CD4-positive, alpha-beta T cell treated with Interleukin-15 for 1 hour (primary cell): ENCODE results near the gene KLHL41.

ENCODE experiments used
- DNase-seq: peaks from one replicate; pipeline ENCODE4 v3.0.0-alpha.2; 2020

Gene KLHL41

GRCh38 chr2:169509298-169509885 is at the start of gene KLHL41:
Gene KLHL41 (plus strand): TSS chr2:169509702. CDS start chr2:169509779, 77 bp downstream.
- no peak for DNase-seq

GRCh38 chr2:169461143-169461542 is 48.4 kb upstream of the KLHL41 start:
- DNase-seq: no peak

GRCh38 chr2:169462896-169463695 is 46.4 kb upstream of the KLHL41 start:
- no peak for DNase-seq

- DNase-seq: no peak
Measured at GRCh38 chr2:169464466-169464865, 45.0 kb upstream of the KLHL41 start.

GRCh38 chr2:169464882-169465281 is 44.6 kb upstream of the KLHL41 start:
- DNase-seq: no peak

GRCh38 chr2:169468841-169469240 is 40.7 kb upstream of the KLHL41 start:
- no peak for DNase-seq

GRCh38 chr2:169469952-169470572 is 39.4 kb upstream of the KLHL41 start:
- DNase-seq: no peak

GRCh38 chr2:169472249-169472648 is 37.3 kb upstream of the KLHL41 start:
- DNase-seq: no peak

- DNase-seq: no peak
Measured at GRCh38 chr2:169476459-169476858, 33.0 kb upstream of the KLHL41 start.

- DNase-seq: no peak
Measured at GRCh38 chr2:169478339-169478738, 31.2 kb upstream of the KLHL41 start.

GRCh38 chr2:169478745-169479256 is 30.7 kb upstream of the KLHL41 start:
- no peak for DNase-seq

- DNase-seq: peak; percentile 64
Measured at GRCh38 chr2:169479257-169480078, 30.0 kb upstream of the KLHL41 start, which contains the start of gene BBS5. Gene BBS5 (plus strand): TSS chr2:169479494. CDS start chr2:169479554, 60 bp downstream.

- DNase-seq: no peak
Measured at GRCh38 chr2:169480079-169480465, 29.4 kb upstream of the KLHL41 start.

- DNase-seq: no peak
Measured at GRCh38 chr2:169485650-169486138, 23.8 kb upstream of the KLHL41 start.

- DNase-seq: no peak
Measured at GRCh38 chr2:169486487-169486886, 23.0 kb upstream of the KLHL41 start.

GRCh38 chr2:169490834-169491233 is 18.7 kb upstream of the KLHL41 start:
- no peak for DNase-seq

- no peak for DNase-seq
Measured at GRCh38 chr2:169491378-169491777, 18.1 kb upstream of the KLHL41 start.

GRCh38 chr2:169493360-169493759 is 16.1 kb upstream of the KLHL41 start:
- DNase-seq: no peak

GRCh38 chr2:169495310-169495928 is 14.1 kb upstream of the KLHL41 start:
- DNase-seq: no peak

GRCh38 chr2:169504651-169505050 is 4.9 kb upstream of the KLHL41 start:
- no peak for DNase-seq

GRCh38 chr2:169507698-169508097 is 1.8 kb upstream of the KLHL41 start:
- DNase-seq: no peak

- no peak for DNase-seq
Measured at GRCh38 chr2:169509955-169510354, 453 bp downstream of the KLHL41 start.
